Stimulated activated CD8-positive, alpha-beta memory T cell treated with anti-CD3 and anti-CD28 coated beads, Interleukin-2, amount 100 ng/mL, for 1 hour (primary cell): Measurements from ENCODE around the gene SLCO4A1.
A peak's percentile ranks its signal among the peaks of the same experiment; 100 is the strongest.

Experiments used
- DNase-seq, 2 donors: peaks; one replicate each; pipeline ENCODE4 v3.0.0-alpha.2; 2020; ENCODE audit warnings: low read depth in 2 of 2

Gene SLCO4A1

GRCh38 chr20:62642051-62642665 is at the start of gene SLCO4A1:
TSS of gene SLCO4A1 (plus strand) at chr20:62642503. CDS start at chr20:62656455, 13,952 bp downstream.
- DNase-seq, result peak; percentile 68 to 69

GRCh38 chr20:62592506-62593177 is 49.7 kb upstream of the SLCO4A1 start:
- DNase-seq, result no peak

- no peak for DNase-seq
Measured at GRCh38 chr20:62593616-62594015, 48.7 kb upstream of the SLCO4A1 start.

GRCh38 chr20:62595069-62595468 is 47.2 kb upstream of the SLCO4A1 start:
- no peak for DNase-seq

- no peak for DNase-seq
Measured at GRCh38 chr20:62595491-62595890, 46.8 kb upstream of the SLCO4A1 start.

- DNase-seq, result no peak
Measured at GRCh38 chr20:62596486-62596885, 45.8 kb upstream of the SLCO4A1 start.

- no peak for DNase-seq
Measured at GRCh38 chr20:62596921-62597320, 45.4 kb upstream of the SLCO4A1 start.

- no peak for DNase-seq
Measured at GRCh38 chr20:62597416-62598115, 44.7 kb upstream of the SLCO4A1 start.

- no peak for DNase-seq
Measured at GRCh38 chr20:62598761-62599194, 43.5 kb upstream of the SLCO4A1 start.

- no peak for DNase-seq
Measured at GRCh38 chr20:62599216-62600110, 42.8 kb upstream of the SLCO4A1 start.

GRCh38 chr20:62601172-62601571 is 41.1 kb upstream of the SLCO4A1 start:
- DNase-seq, result no peak

- no peak for DNase-seq
Measured at GRCh38 chr20:62601714-62602113, 40.6 kb upstream of the SLCO4A1 start.

- no peak for DNase-seq
Measured at GRCh38 chr20:62602550-62602949, 39.8 kb upstream of the SLCO4A1 start.

GRCh38 chr20:62603021-62603906 is 39.0 kb upstream of the SLCO4A1 start:
- DNase-seq, result peak in 1 of 2 donors; percentile 14

GRCh38 chr20:62603907-62604785 is 38.2 kb upstream of the SLCO4A1 start:
- DNase-seq, result no peak

GRCh38 chr20:62604796-62605195 is 37.5 kb upstream of the SLCO4A1 start:
- no peak for DNase-seq

GRCh38 chr20:62605236-62605943 is 36.9 kb upstream of the SLCO4A1 start:
- DNase-seq, result no peak

GRCh38 chr20:62606016-62606415 is 36.3 kb upstream of the SLCO4A1 start:
- no peak for DNase-seq

GRCh38 chr20:62606551-62607201 is 35.6 kb upstream of the SLCO4A1 start:
- no peak for DNase-seq
